K562 (cell line): ENCODE data around the gene FCSK. TPM values are rescaled to one million over a fixed set of nuclear protein-coding genes. Genes with fewer than 3 reads are reported as not detected.

ENCODE experiments used
- CTCFL ChIP-seq: IDR thresholded peaks from 2 replicates; pipeline ENCODE4 v1.6.1; 2011; ENCODE audit warnings: borderline replicate concordance, low read depth, mild to moderate bottlenecking, moderate library complexity, low read length; ENCODE audit not compliant: insufficient read depth, poor library complexity, severe bottlenecking
- DMBX1 ChIP-seq: fragments of 250-450 bp; sonication (Bioruptor Pico); IDR thresholded peaks from 2 replicates; pipeline ENCODE4 v1.8.0; 2022; ENCODE audit warnings: inconsistent platforms, mild to moderate bottlenecking, moderate library complexity, borderline replicate concordance
- ILF3 ChIP-seq: fragments of 450-650 bp; IDR thresholded peaks from 2 replicates; pipeline ENCODE4 v1.6.1; 2018; ENCODE audit warnings: antibody characterized with exemption, mild to moderate bottlenecking, moderate library complexity, borderline replicate concordance
- KDM1A ChIP-seq, 2 experiments: fragments of 450-650 bp; IDR thresholded peaks; 2 replicates each; pipeline ENCODE4 v1.6.1; 2016; ENCODE audit warnings: mild to moderate bottlenecking in 2 of 2
- MIER1 ChIP-seq: fragments of 450-650 bp; IDR thresholded peaks from 2 replicates; pipeline ENCODE4 v1.6.1; 2016; ENCODE audit warnings: antibody characterized with exemption, mild to moderate bottlenecking, low read depth
- MLX ChIP-seq, 2 experiments: fragments of 450-650 bp in 1 of 2; sonication (generic) in 1 of 2; formaldehyde crosslinking; conservative IDR thresholded peaks; 2 replicates each; pipeline versions ENCODE4 v1.4.0 to v1.8.1; 2020 to 2022; ENCODE audit warnings: mild to moderate bottlenecking in 1 of 2, missing genetic modification reagents in 1 of 2
- NR0B1 ChIP-seq: fragments of 450-650 bp; IDR thresholded peaks from one replicate; pipeline ENCODE4 v1.6.1; 2018; ENCODE audit warnings: mild to moderate bottlenecking, moderate library complexity; ENCODE audit not compliant: partially characterized antibody
- PREB ChIP-seq: sonication (generic); formaldehyde crosslinking; IDR thresholded peaks from 2 replicates; pipeline ENCODE4 v1.8.1; 2023; ENCODE audit warnings: mild to moderate bottlenecking, missing genetic modification reagents
- RAD51 ChIP-seq: fragments of 450-650 bp; IDR thresholded peaks from 2 replicates; pipeline ENCODE4 v1.7.1; 2016; ENCODE audit warnings: low read depth, mild to moderate bottlenecking, borderline replicate concordance
- SAP30 ChIP-seq: fragments of 200-600 bp; sonication (generic); IDR thresholded peaks from 2 replicates; pipeline ENCODE4 v1.6.1; 2012; ENCODE audit warnings: borderline replicate concordance, low read depth, mild to moderate bottlenecking, moderate library complexity, low read length, control low read depth, inconsistent platforms; ENCODE audit not compliant: insufficient read depth, poor library complexity, severe bottlenecking
- SP1 ChIP-seq: sonication (generic); formaldehyde crosslinking; IDR thresholded peaks from 2 replicates; pipeline ENCODE4 v1.8.1; 2022; ENCODE audit warnings: mild to moderate bottlenecking, missing genetic modification reagents
- ZBTB26 ChIP-seq: fragments of 450-650 bp; formaldehyde crosslinking; IDR thresholded peaks from 2 replicates; pipeline ENCODE4 v1.4.0; 2022; ENCODE audit warnings: missing genetic modification characterization
- ZBTB8A ChIP-seq: fragments of 450-650 bp; IDR thresholded peaks from 2 replicates; pipeline ENCODE4 v1.6.1; 2018; ENCODE audit warnings: mild to moderate bottlenecking, moderate library complexity; ENCODE audit not compliant: partially characterized antibody
- ZNF12 ChIP-seq: sonication (generic); formaldehyde crosslinking; IDR thresholded peaks from 2 replicates; pipeline ENCODE4 v1.4.0; 2020; ENCODE audit warnings: mild to moderate bottlenecking, missing genetic modification reagents
- ZNF395 ChIP-seq: fragments of 200-800 bp; sonication (Bioruptor generic); IDR thresholded peaks from 2 replicates; pipeline ENCODE4 v1.6.1; 2017; ENCODE audit warnings: missing genetic modification characterization, missing compliant biosample characterization
- ZSCAN32 ChIP-seq: fragments of 450-650 bp; formaldehyde crosslinking; IDR thresholded peaks from 2 replicates; pipeline ENCODE4 v1.4.0; 2020; ENCODE audit warnings: mild to moderate bottlenecking, moderate library complexity
- polyA plus RNA-seq, 8 experiments: library from polyadenylated mRNA; depleted of rRNA in 4 of 8; stranded (reverse) in 5 of 8; unstranded in 3 of 8; fragments of >200 nt; fragmentation: Nextera tagmentation in 2 of 8; fragmentation: Illumina TruSeq in 1 of 8; extraction: Ambion mirVana in 2 of 8; extraction: Trizol in 1 of 8; gene quantifications; 2 replicates each; pipeline versions ENCODE4 v1.2.1 to v1.2.3, GENCODE V29; 2011 to 2014; ENCODE audit warnings: inconsistent platforms in 1 of 8, missing spikeins in 1 of 8
- total RNA-seq, 7 experiments: library from RNA; depleted of rRNA in 6 of 7; stranded (reverse); fragments of >200 nt in 6 of 7; fragmentation: Illumina TruSeq in 2 of 7; extraction: Trizol in 2 of 7; gene quantifications; 2 replicates each; pipeline versions ENCODE4 v1.2.1 to v1.2.3, GENCODE V29; 2011 to 2021; ENCODE audit warnings: low replicate concordance in 1 of 7

FCSK gene
- total and polyA plus RNA-seq, 9 of the 15 experiments (the other 6 are each of a cell fraction or from before 2014, with no cell fraction given): 0.92 to 18.6 (median 8.3) TPM

- TF ChIP-seq ZNF395 (CRISPR knock-in tag) (0 out of 2 replicates have a peak, but pooled peaks have one; percentile 6), RAD51 (no peak), PREB (CRISPR knock-in tag) (no peak), ZBTB8A (no peak), KDM1A (IDR thresholded peaks at IDR 0.05) (peak in 1 of 2 experiments; percentile 41; a peak in 1 of 4 replicates), SP1 (CRISPR knock-in tag) (peak; percentile 58; the same call in 1 of the 2 replicates), ZNF12 (CRISPR knock-in tag) (0 out of 2 replicates have a peak, but pooled peaks have one; percentile 3), MIER1 (no peak), CTCFL (no peak), MLX (CRISPR knock-in tag; conservative IDR thresholded peaks at IDR 0.05) (0 out of 4 replicates have a peak, but pooled peaks of 1 of the 2 experiments have one; percentile 16), DMBX1 (CRISPR knock-in tag) (no peak), ILF3 (no peak), ZSCAN32 (CRISPR knock-in tag) (0 out of 2 replicates have a peak, but pooled peaks have one; percentile 17), ZBTB26 (CRISPR knock-in tag) (no peak), NR0B1 (no peak), SAP30 (peak; percentile 27)
These were observed 16.5 kb upstream of the FCSK start (continued) for GRCh38 chr16:70437582-70438557.
